Duodenal mucosa (tissue), 2 donors: Measurements from ENCODE around the gene PLAAT5.

Source experiments
- H3K27ac ChIP-seq: one replicate; pipeline ENCODE4 v1.7.0; 2013; ENCODE audit warnings: low read depth, low read length
- H3K27me3 ChIP-seq, 2 donors: one replicate each; pipeline ENCODE4 v1.7.0; 2013; ENCODE audit warnings: low read length in 2 of 2, control low read depth in 1 of 2; ENCODE audit not compliant: insufficient read depth in 2 of 2, control insufficient read depth in 1 of 2
- H3K36me3 ChIP-seq, 2 donors: one replicate each; pipeline ENCODE4 v1.7.0; 2013; ENCODE audit warnings: low read length in 2 of 2, control low read depth in 1 of 2; ENCODE audit not compliant: insufficient read depth in 2 of 2, control insufficient read depth in 1 of 2
- H3K4me1 ChIP-seq, 2 donors: one replicate each; pipeline ENCODE4 v1.7.0; 2013; ENCODE audit warnings: low read length in 2 of 2, control low read depth in 1 of 2; ENCODE audit not compliant: insufficient read depth in 2 of 2, control insufficient read depth in 1 of 2
- H3K4me3 ChIP-seq, 2 donors: one replicate each; pipeline ENCODE4 v1.7.0; 2013; ENCODE audit warnings: low read length in 2 of 2, low read depth in 1 of 2
- H3K9ac ChIP-seq, 2 donors: one replicate each; pipeline ENCODE4 v1.7.0; 2013; ENCODE audit warnings: low read length in 2 of 2, low read depth in 1 of 2
- H3K9me3 ChIP-seq, 2 donors: one replicate each; pipeline ENCODE4 v1.7.0; 2013; ENCODE audit warnings: low read length in 2 of 2, control low read depth in 1 of 2; ENCODE audit not compliant: control insufficient read depth in 1 of 2

PLAAT5 gene

DNA sequence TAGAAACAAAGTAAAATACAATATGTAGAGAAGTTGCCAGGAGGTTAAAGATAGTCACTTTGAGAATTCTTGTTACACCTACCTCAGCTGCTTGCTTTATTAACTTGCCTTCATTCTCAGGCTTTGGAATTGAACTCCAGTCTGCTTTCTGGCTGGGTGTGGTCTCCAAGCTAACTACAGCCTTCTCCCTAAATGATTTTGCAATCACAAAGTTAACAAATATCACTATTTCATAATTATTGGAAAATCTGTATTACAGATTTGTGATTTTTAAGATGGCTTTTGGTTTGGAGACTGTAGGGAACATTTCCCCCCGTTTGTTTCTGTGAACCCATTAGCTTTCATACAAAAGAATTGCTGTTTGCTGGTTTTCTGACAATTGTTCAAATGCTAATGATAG lies 2.2 kb downstream of the PLAAT5 start:
- no peak overlapping the region for H3K4me3 ChIP-seq
- H3K4me1 ChIP-seq, result peaks cover 5 to 11% of the 10 kb centered on the region in 2 donors
- no peak overlapping the region for H3K27ac ChIP-seq
- no peaks in the 10 kb centered on the region for H3K36me3 ChIP-seq
- H3K9me3 ChIP-seq, result no peaks in the 10 kb centered on the region
- H3K9ac ChIP-seq, result no peak overlapping the region
- peaks cover 14 to 33% of the 10 kb centered on the region in 2 donors for H3K27me3 ChIP-seq

DNA sequence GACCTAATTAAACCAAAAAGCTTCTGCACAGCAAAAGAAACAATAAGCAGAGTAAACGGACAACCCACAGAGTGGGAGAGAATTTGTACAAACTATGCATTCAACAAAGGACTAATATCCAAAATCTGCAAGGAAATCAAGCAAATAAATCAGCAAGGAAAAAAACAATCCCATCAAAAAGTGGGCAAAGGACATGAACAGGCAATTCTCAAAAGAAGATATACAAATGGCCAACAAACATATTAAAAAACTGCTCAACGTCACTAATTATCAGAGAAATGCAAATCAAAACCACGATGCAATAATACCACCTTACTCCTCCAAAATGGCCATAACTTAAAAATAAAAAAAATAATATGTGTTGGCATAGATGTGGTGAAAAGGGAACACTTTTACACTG lies 5.2 kb downstream of the PLAAT5 start:
- Histone ChIP-seq H3K9me3 (no peaks in the 10 kb centered on the region), H3K27ac (no peak overlapping the region), H3K9ac (no peak overlapping the region)

DNA sequence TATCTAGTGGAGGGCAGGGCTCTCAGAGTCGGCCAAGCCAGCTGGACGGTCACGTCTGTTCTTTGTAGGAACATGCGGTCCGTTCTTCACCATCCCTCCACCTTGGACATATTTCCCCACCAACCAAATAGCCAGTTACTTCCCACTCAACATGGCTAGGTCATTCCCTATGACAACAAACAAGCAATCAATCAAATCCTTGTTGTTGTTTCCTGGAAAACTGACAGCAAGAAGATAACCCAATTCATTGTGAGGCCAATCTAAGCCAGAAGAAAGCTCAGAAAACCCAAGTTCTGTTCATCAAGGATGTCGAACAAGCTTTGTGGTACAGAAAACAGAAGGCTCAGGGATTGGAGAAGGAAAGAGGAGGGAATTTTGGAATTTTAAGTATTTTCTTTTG lies 10.9 kb downstream of the PLAAT5 start:
- Histone ChIP-seq H3K9ac (no peak overlapping the region), H3K9me3 (peaks cover 3 to 8% of the 10 kb centered on the region in 2 donors), H3K36me3 (no peaks in the 10 kb centered on the region), H3K27me3 (no peaks in the 10 kb centered on the region), H3K4me1 (no peaks in the 10 kb centered on the region), H3K4me3 (no peak overlapping the region), H3K27ac (no peak overlapping the region)

More for the DNA sequence above, 5.2 kb downstream of the PLAAT5 start:
- peaks cover 14 to 15% of the 10 kb centered on the region in 2 donors for H3K27me3 ChIP-seq
- H3K36me3 ChIP-seq, result no peaks in the 10 kb centered on the region
- no peak overlapping the region for H3K4me3 ChIP-seq
- H3K4me1 ChIP-seq, result peaks cover 0 to 3% of the 10 kb centered on the region in 2 donors

DNA sequence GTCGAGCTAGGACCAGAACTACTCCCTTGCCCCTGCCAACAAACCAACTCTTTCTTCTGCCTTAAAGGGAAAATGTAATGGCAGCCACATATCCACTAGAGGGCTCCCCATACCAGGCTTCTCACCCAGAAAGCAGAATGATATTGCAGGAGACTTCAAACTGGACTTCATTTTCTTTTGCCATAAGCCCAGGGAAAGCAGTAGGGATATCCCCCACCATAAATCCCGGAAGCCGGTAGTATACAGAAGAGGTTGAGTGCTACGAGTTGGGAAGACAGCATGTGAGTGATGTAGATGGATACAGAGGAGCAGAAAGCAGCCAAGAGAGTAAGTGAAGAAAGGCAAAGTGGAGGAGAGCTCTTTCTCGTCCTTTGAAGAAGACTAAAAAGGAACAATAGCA lies 12.1 kb downstream of the PLAAT5 start:
- Histone ChIP-seq H3K4me3 (no peak overlapping the region), H3K9ac (no peak overlapping the region), H3K27me3 (no peaks in the 10 kb centered on the region), H3K27ac (no peak overlapping the region), H3K4me1 (no peaks in the 10 kb centered on the region), H3K9me3 (peaks cover 3 to 8% of the 10 kb centered on the region in 2 donors), H3K36me3 (no peaks in the 10 kb centered on the region)

DNA sequence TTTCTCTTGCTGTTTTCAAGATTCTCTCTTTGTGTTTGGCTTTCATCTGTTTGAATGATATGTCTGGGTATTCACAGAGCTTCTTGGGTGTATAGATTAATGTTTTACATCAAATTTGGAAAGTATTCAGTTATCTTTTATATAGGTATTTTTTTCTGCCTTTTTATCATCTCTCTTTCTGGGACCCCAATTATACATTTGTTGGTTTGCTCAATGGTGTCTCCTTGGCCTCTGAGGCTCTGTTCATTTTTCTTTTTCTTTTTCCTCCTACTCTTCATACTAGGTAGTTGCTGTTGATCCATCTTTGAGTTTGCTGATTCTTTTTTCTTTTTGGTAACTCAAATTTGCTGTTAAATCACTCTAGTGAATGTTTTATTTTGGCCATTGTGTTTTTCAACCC lies 14.3 kb downstream of the PLAAT5 start:
- Histone ChIP-seq H3K9me3 (peaks cover 3 to 8% of the 10 kb centered on the region in 2 donors), H3K36me3 (no peaks in the 10 kb centered on the region), H3K9ac (no peak overlapping the region), H3K4me1 (no peaks in the 10 kb centered on the region), H3K4me3 (no peak overlapping the region), H3K27me3 (no peaks in the 10 kb centered on the region), H3K27ac (no peak overlapping the region)

DNA sequence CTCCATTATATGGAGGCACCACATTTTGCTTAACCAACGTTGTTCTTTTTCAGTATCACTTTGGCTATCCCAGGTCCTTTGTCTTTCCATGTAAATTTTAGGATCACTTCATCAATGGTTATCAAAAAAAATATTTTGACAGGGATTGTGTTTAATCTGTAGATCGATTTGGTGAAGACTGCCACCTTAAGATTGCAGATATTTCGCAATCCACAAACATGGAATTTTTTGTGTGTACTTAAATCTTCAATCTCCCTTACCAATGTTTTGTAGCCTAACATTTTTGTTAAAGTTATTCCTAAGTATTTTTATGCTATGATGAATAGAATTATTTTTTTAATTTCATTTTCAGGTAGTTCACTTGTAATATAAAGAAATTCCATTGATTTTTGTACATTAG lies 18.6 kb downstream of the PLAAT5 start:
- H3K27me3 ChIP-seq, result peaks cover 0 to 4% of the 10 kb centered on the region in 2 donors
- H3K9ac ChIP-seq, result no peak overlapping the region
- H3K9me3 ChIP-seq, result peaks cover 3 to 8% of the 10 kb centered on the region in 2 donors
- no peak overlapping the region for H3K4me3 ChIP-seq
- H3K36me3 ChIP-seq, result no peaks in the 10 kb centered on the region
- H3K4me1 ChIP-seq, result no peaks in the 10 kb centered on the region
- H3K27ac ChIP-seq, result no peak overlapping the region

DNA sequence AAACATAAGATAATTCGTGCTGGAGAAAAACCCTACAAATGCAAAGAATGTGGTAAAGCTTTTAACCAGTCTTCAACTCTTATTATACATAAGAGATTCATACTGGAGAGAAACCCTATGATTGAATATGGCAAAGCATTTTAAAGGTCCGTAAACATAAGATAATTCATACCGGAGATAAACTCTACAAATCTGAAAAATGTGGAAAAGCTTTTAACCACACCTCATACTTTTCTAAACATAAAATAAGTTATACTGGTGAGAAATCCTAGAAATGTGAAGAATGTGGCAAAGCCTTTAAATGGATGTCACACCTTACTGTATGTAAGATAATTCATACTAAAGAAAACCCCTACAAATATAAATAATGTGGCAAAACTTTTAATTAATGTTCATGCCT lies 20.7 kb downstream of the PLAAT5 start:
- H3K27ac ChIP-seq, result no peak overlapping the region
- H3K4me1 ChIP-seq, result no peaks in the 10 kb centered on the region
- H3K36me3 ChIP-seq, result no peaks in the 10 kb centered on the region
- H3K27me3 ChIP-seq, result peaks cover 0 to 6% of the 10 kb centered on the region in 2 donors
- H3K9me3 ChIP-seq, result no peaks in the 10 kb centered on the region
- H3K9ac ChIP-seq, result no peak overlapping the region
- no peak overlapping the region for H3K4me3 ChIP-seq

DNA sequence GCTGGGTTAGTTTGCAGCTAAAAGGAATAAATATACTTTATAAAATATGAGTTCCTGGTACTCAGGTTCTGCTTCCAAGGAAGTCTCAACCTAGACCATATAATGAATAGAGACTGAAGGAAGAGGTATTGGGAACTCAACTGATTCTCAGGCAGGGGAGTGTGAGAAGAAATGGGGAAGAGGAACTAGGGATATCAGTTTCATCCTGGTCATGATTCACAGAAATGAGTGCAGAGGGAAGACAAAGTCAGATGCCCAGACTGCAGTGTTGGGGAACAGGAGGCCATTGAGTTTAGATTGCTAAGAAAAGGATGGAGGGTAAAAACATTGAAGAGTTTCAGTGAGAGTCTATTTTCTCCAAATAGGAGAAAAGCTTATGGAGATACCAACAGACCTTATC lies 28.8 kb downstream of the PLAAT5 start:
- Histone ChIP-seq H3K27ac (no peak overlapping the region), H3K4me1 (no peaks in the 10 kb centered on the region), H3K36me3 (no peaks in the 10 kb centered on the region), H3K9me3 (no peaks in the 10 kb centered on the region), H3K9ac (no peak overlapping the region), H3K27me3 (peaks cover 0 to 3% of the 10 kb centered on the region in 2 donors), H3K4me3 (no peak overlapping the region)

DNA sequence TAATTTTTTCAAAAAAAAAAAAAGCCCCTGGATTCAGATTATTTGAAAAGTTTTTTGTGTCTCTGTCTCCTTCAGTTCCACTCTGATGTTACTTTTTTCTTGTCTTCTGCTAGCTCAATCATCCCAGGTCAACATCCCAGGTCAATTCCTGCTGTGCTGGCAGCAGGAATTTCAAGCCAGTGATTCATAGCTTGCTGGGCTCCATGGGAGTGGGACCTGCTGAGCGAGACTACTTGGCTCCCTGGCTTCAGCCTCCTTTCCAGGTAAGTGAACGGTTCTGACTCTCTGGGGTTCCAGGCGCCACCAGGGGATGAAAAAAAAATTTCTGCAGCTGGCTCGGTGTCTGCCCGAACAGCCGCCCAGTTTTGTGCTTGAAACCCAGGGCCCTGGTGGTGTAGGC lies 31.4 kb downstream of the PLAAT5 start:
- Histone ChIP-seq H3K4me1 (no peaks in the 10 kb centered on the region), H3K36me3 (no peaks in the 10 kb centered on the region), H3K9me3 (no peaks in the 10 kb centered on the region), H3K27me3 (peaks cover 0 to 3% of the 10 kb centered on the region in 2 donors), H3K4me3 (no peak overlapping the region), H3K27ac (no peak overlapping the region), H3K9ac (no peak overlapping the region)

DNA sequence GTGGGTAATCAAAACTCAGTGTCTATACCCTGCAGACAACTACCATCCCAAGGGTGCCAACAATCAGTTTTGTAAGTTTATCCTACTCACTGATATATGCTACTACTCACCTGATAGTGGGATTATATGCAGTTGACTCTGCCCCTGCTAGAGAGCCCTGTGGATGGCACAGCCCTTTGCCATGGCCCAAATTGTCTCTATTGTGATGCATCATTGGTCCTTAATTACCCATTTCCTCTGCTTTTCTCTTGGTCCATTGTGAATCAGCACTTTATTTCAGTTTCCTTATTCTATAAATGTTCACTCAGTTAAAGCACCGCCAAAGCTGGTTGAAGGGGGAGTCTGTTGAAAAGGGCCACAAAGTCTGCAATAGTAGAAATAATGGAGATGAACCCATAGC lies 42.3 kb downstream of the PLAAT5 start:
- Histone ChIP-seq H3K4me1 (no peaks in the 10 kb centered on the region), H3K36me3 (no peaks in the 10 kb centered on the region), H3K27me3 (no peaks in the 10 kb centered on the region), H3K9ac (no peak overlapping the region), H3K9me3 (no peaks in the 10 kb centered on the region), H3K27ac (no peak overlapping the region), H3K4me3 (no peak overlapping the region)

DNA sequence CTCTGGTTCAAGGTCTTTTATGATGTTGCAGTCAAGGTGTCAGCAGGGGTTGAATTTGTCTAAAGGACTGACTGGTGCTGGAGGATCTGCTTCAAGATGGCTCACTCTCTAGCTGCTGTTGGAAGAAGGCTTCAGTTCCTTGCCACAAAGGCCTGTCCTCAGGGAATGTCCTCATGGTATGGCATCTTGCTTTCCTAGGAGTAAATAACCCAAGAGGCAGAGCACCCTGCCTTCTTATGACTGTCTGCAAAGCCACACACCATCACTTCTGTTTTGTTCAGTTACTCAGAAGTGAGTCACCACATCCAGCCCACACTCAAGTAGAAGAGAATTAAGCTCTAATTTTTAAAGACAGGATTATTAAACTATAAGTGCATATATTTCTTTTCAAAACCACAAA lies 45.2 kb downstream of the PLAAT5 start:
- H3K27ac ChIP-seq, result no peak overlapping the region
- H3K4me1 ChIP-seq, result no peaks in the 10 kb centered on the region
- no peak overlapping the region for H3K4me3 ChIP-seq
- H3K27me3 ChIP-seq, result no peaks in the 10 kb centered on the region
- no peaks in the 10 kb centered on the region for H3K36me3 ChIP-seq
- no peaks in the 10 kb centered on the region for H3K9me3 ChIP-seq
- no peak overlapping the region for H3K9ac ChIP-seq
